Right lobe of liver (tissue), 6 donors: Measurements from ENCODE around the gene POLR2F. TPM values are rescaled to one million over a fixed set of nuclear protein-coding genes. Genes with fewer than 3 reads are reported as not detected.

Source experiments
- ATAC-seq, 4 donors: fragments of 200-7000 bp; cut with Tn5 transposase; one replicate each; pipeline ENCODE4 v1.9.1; 2020; ENCODE audit warnings: mild to moderate bottlenecking in 4 of 4, moderate library complexity in 4 of 4
- DNase-seq, 3 donors: peaks; one replicate each; pipeline ENCODE4 v3.0.0-alpha.2; 2020
- H3K27ac ChIP-seq, 3 donors: fragments of 200-600 bp; one replicate each; pipeline ENCODE4 v1.8.0; 2022
- H3K27me3 ChIP-seq, 2 donors: fragments of 200-600 bp; one replicate each; pipeline ENCODE4 v1.8.0; 2022
- H3K36me3 ChIP-seq, 4 donors: fragments of 200-600 bp; sonication (generic) in 1 of 4; one replicate each; pipeline versions ENCODE4 v1.5.1 to v1.8.0; 2017 to 2022; ENCODE audit warnings: control low read depth in 1 of 4
- H3K4me1 ChIP-seq, 4 donors: fragments of 200-600 bp; sonication (generic) in 1 of 4; one replicate each; pipeline versions ENCODE4 v1.5.1 to v1.8.0; 2017 to 2022; ENCODE audit warnings: control low read depth in 1 of 4
- H3K4me3 ChIP-seq, 3 donors: fragments of 200-600 bp; one replicate each; pipeline ENCODE4 v1.8.0; 2022
- H3K9me3 ChIP-seq, 4 donors: fragments of 200-600 bp; sonication (generic) in 1 of 4; one replicate each; pipeline versions ENCODE4 v1.5.1 to v1.8.0; 2017 to 2022; ENCODE audit warnings: control low read depth in 1 of 4
- POLR2A ChIP-seq: fragments of 450-650 bp; IDR thresholded peaks from one replicate; pipeline ENCODE4 v1.6.1; 2017; ENCODE audit warnings: antibody characterized with exemption, mild to moderate bottlenecking
- WGBS: methylation state at CpG from one replicate; pipeline ENCODE4 v1.1.6; 2018; ENCODE audit warnings: low coverage, low lambda C conversion rate; ENCODE audit not compliant: insufficient coverage; ENCODE audit errors: missing lambda C conversion rate; 5-methylcytosine and 5-hydroxymethylcytosine counted together
- intact Hi-C, 2 donors: fragments of 100-400 bp; cut with DNase I; formaldehyde crosslinking; loops; one replicate each; pipeline versions ENCODE4 v1.11.2 to v1.14.1; 2022
- total RNA-seq, 6 experiments: library from RNA; depleted of rRNA in 2 of 6; stranded (reverse); fragments of >200 nt in 2 of 6; fragmentation: NEBNext Ultra II Directional in 3 of 6; extraction: Animal tissue kit (Norgen Biotek cat#: 25700) in 3 of 6; gene quantifications; one replicate each; pipeline versions ENCODE4 v1.1.0 to v1.2.4, GENCODE V29; 2016 to 2023
- TF ChIP-seq, protein P1 (sequence below), 4 donors: fragments of 200-600 bp in 3 of 4; fragments of 450-650 bp in 1 of 4; IDR thresholded peaks; one replicate each; pipeline versions ENCODE4 v1.5.1 to v1.8.0; 2016 to 2022; ENCODE audit warnings: antibody characterized with exemption in 4 of 4, mild to moderate bottlenecking in 2 of 4
- donor health status: DM: no; HTN: yes; CAD: no.
- donor health status: DM: no; HTN: no; CAD: no.
- donor health status: DM: no; HTN: no; CAD: no.
- donor health status: DM: no; HTN: yes; CAD: no.
- donor health status: DM: no; HTN: yes; CAD: no.

POLR2F gene
- total RNA-seq, 6 experiments from 2014 or later, result 42.4 to 60.5 (median 56.3) TPM

DNA sequence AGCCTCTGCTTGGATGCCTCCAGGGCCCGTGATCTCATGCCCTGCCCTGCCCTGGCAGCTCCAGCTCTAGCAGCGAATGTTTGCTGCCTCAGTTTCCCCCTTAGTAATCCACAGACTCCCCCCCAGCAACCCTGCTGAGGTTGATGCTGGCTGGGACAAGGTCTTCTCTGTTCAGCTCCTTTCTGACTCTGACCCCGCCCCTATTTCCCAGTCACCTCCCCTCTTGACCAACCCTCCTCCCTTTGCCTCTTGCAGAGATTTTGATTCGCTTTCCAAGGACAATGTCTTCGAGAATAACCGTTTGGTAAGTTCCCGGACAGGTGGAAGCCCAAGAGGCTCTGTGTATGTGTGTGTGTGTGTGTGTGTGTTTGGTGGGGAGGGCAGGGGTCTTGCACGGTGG is 41.8 kb upstream of the POLR2F start:
- H3K27me3 ChIP-seq, result no peaks in the 10 kb centered on the region
- H3K4me3 ChIP-seq, result no peak overlapping the region
- DNase-seq, result no peak
- peaks cover 0 to 11% (median 0%) of the 10 kb centered on the region in 4 donors for H3K36me3 ChIP-seq
- intact Hi-C loops, result no loop called here
- ATAC-seq, result no peak
- TF ChIP-seq, protein P1, sequence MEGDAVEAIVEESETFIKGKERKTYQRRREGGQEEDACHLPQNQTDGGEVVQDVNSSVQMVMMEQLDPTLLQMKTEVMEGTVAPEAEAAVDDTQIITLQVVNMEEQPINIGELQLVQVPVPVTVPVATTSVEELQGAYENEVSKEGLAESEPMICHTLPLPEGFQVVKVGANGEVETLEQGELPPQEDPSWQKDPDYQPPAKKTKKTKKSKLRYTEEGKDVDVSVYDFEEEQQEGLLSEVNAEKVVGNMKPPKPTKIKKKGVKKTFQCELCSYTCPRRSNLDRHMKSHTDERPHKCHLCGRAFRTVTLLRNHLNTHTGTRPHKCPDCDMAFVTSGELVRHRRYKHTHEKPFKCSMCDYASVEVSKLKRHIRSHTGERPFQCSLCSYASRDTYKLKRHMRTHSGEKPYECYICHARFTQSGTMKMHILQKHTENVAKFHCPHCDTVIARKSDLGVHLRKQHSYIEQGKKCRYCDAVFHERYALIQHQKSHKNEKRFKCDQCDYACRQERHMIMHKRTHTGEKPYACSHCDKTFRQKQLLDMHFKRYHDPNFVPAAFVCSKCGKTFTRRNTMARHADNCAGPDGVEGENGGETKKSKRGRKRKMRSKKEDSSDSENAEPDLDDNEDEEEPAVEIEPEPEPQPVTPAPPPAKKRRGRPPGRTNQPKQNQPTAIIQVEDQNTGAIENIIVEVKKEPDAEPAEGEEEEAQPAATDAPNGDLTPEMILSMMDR (IDR thresholded peaks at IDR 0.05), result no peak
- TF ChIP-seq POLR2A, result no peak
- no peak overlapping the region for H3K27ac ChIP-seq
- 74% methylated on average over 5 of the region's 8 CpGs for WGBS
- no peaks in the 10 kb centered on the region for H3K4me1 ChIP-seq
- H3K9me3 ChIP-seq, result no peaks in the 10 kb centered on the region

- no peaks in the 10 kb centered on the region for H3K4me1 ChIP-seq
- intact Hi-C loops, result no loop called here
- no peaks in the 10 kb centered on the region for H3K27me3 ChIP-seq
- H3K27ac ChIP-seq, result no peak overlapping the region
- ATAC-seq (peak in 1 of 4 donors; percentile 4), DNase-seq (no peak)
- TF ChIP-seq, protein P1 (IDR thresholded peaks at IDR 0.05), result no peak
- no peak for TF ChIP-seq POLR2A
- no peak overlapping the region for H3K4me3 ChIP-seq
- no CpG with 5 or more reads among the region's 8 CpGs for WGBS
- H3K9me3 ChIP-seq, result no peaks in the 10 kb centered on the region
- H3K36me3 ChIP-seq, result peaks cover 0 to 14% (median 0%) of the 10 kb centered on the region in 4 donors
These were observed 41.3 kb upstream of the POLR2F start for GRCh38 chr22:37912171-37912570.

GRCh38 chr22:37913233-37913721 is 40.2 kb upstream of the POLR2F start:
- Histone ChIP-seq H3K27me3 (no peaks in the 10 kb centered on the region), H3K4me3 (no peak overlapping the region), H3K9me3 (no peaks in the 10 kb centered on the region), H3K27ac (no peak overlapping the region), H3K36me3 (peaks cover 0 to 21% (median 0%) of the 10 kb centered on the region in 4 donors), H3K4me1 (no peaks in the 10 kb centered on the region)
- ATAC-seq, result peak; percentile 41 to 69 (median 63)
- 81% methylated on average over 3 of the region's 7 CpGs for WGBS
- DNase-seq, result no peak
- TF ChIP-seq, protein P1 (IDR thresholded peaks at IDR 0.05), result no peak
- TF ChIP-seq POLR2A, result no peak
- intact Hi-C loops, result no loop called here

DNA sequence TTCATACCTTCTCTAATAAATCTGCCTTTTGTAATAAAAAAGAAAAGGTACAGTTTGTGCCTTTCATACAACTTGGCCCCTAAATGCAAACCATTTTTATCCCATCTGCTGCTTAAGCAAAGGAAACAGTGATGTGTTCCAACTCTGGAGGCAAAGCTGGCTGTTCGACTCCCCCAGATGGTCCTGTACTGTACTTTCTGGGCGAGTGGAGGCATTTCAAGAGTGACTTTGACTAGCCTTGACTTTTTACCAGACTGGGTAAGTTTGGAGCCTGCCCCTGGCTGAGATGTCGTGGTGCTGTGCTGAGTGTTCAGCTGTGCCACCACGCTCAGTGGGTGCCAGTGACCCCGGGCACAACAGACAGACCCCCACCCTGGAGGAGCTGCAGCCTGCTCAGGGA is 37.2 kb upstream of the POLR2F start:
- no peak overlapping the region for H3K27ac ChIP-seq
- ATAC-seq (no peak), DNase-seq (no peak)
- H3K4me1 ChIP-seq, result no peaks in the 10 kb centered on the region
- H3K36me3 ChIP-seq, result peaks cover 0 to 21% (median 0%) of the 10 kb centered on the region in 4 donors
- H3K9me3 ChIP-seq, result no peaks in the 10 kb centered on the region
- no peak overlapping the region for H3K4me3 ChIP-seq
- intact Hi-C loops, result no loop called here
- H3K27me3 ChIP-seq, result no peaks in the 10 kb centered on the region
- TF ChIP-seq, protein P1 (IDR thresholded peaks at IDR 0.05), result no peak
- TF ChIP-seq POLR2A, result no peak
- 89% methylated on average over 2 of the region's 5 CpGs for WGBS
